ENCODE data around the gene PLEKHG7.
"Not testable (repeated sequence)": the region's sequence is repeated elsewhere in the genome, so short reads cannot be mapped to it uniquely, and the experiment has no call there.

Gene PLEKHG7

DNA sequence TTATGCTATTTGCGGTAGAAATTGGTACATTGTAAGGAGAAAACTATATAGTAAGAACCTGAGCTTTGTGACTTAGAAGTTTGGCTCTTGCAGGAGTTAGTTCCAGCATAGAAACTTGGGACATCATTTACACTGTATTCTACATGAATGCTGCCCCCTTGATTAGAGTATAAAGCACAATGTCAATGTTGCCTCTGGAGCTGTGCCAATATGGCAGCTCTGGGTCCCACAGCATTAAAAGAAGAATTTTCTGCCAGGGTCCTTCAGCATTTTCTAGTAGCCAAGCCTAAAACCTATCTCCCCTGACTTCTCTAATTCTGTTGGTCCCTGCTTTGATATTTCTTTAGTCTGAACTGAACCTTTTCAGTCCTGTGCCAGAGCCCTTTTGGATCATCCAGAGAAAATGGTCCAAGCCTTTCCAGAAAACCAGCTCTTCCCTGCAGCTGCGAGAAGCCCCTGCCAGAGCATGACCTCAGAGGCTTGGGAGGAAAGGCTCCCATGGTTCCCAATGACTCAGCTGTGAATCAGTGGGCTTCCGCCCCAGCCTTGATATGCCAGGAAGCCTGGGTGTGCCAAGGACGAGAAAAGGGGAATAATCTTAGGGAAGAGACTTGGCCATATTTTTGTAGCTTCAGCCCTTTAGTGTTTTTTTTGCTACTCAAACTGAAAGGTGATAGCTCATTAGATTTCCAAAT, 43.2 kb downstream of the PLEKHG7 start:
- FAIRE-seq (peak; percentile 82), DNase-seq (ENCODE audit: low spot score) (peak; percentile 72)

DNA sequence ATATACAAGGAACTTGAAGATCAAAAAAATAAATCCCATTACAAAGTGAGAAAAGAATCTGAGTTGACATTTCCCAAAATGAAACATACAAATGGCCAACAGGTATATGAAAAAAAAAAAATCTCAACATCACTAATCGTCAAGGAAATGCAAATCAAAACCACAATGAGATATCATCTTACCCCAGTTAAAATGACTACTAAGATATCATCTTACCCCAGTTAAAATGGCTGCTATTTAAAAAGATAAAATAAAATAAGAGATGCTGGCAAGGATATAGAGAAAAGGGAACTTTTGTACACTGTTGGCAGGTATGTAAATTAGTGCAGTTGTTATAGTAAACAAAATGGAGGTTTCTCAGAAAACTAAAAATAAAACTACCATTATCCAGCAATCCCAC, 44.4 kb downstream of the PLEKHG7 start:
- FAIRE-seq (no peak), DNase-seq (ENCODE audit: low spot score) (no peak)

DNA sequence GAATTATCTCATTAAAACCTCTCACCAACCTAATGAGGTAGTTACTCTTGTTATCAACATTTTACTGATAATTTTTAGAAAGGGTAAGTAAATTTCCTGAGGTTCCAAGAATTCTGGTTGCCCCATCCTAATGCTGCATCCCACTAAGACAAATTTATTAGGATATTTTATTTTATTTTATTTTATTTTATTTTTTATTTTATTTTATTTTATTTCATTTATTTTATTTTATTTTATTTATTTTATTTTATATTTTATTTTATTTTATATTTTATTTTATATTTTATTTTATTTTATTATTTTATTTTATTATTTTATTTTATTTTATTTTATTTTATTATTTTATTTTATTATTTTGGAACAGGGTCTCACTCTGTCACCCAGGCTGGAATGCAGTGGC, 46.9 kb downstream of the PLEKHG7 start:
- peak; percentile 87 for FAIRE-seq
- not testable (repeated sequence) for DNase-seq (ENCODE audit: low spot score)

DNA sequence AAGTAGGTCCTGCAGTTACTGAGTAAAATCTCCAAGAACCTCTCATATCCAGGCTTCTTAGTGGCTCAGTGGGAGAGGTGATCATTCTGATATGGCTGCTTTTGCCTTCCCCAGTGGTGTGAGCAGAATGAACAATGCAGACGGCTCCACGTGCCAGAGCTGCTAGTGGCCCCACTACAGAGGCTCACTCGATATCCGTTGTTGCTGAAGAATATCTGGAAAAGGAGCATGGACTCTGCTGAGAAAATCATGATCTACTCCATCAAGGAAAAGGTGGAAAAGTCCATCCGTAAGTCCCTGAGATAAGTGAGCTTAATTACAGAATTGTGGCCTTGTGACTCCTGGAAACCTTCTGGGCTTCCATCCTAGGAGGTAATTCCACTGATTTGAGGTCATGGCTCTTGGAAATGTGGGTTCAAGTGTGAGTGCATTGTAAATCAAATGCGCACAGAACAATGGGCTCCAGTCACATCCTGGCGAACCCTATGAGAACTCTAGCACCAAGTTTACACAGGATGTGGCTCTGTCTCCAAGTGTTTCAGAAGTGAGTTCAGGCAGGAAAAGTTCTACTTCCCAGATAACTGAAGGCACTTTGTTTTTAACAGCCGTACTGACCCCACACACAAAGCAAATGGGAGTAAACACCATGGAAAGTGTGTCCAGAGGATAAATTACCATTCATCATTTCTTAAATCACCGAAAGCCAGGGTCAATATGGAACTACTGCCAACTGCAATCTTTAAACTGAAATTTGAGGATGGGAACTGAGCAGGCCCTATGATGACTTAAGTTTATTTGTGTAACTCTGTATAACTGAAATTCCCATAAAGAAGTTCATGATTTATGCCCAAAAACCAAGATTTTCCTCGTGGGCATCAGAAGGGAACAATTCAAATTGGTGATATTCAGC, 51.4 kb downstream of the PLEKHG7 start:
- DNase-seq (ENCODE audit: low spot score) (no peak), FAIRE-seq (no peak)

DNA sequence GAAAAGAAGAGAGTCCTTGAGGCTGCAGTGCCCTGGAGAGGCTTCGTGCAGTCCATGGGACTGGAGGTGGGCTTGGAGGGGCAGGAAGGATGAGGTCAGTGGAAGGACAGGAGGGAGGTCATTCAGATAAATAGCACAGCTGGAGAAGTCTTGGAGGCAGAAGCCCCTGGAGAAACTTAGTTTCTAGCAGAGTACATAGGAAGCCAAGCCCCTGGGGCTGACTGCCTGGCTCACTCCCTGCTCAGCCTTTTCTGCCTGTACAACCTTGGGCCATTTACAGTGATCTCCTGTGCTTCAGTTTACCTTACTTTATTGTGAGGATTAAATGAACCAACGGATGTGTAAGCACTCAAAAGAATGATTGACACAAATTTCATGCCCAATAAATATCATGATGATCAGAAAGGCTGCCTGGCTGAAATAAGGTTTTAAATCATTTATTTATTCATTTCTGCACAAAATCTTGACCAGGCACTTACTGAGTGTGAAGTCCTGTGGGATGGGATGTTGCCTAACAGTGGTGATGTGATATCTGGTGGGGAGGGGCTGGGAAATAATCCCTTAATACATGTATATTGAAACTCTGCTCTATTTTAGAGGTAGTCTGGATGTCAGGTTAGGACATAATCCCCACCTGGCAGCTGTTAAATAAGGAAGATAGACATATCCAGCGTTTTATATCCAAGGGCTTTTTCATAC, 54.3 kb downstream of the PLEKHG7 start:
- DNase-seq (ENCODE audit: low spot score) (no peak), FAIRE-seq (no peak)

DNA sequence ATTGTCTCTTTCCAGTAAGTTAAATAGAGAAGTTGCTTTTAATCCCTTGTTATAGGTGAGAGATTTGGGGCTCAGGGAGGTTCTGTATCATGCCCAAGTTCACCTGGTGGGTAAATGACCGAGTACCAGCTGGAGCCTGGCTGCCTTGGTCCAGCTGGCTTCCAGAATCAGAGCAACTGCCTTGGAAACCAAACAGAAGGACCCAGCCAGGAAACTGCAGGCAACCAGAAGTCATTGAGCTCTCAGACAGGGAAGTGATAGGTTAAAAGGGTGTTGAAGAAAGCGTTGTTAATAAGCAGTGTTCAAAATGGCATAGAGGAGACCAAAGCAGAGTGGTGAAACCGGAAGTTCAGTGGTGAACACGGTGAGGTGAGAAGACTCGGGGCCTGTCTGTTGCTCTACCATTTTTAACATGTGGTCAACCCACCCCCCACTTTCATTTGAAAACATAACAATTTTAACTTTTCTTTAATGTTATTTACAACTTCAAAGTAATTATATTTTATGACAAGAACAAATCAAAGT, 54.9 kb downstream of the PLEKHG7 start:
- FAIRE-seq (no peak), DNase-seq (ENCODE audit: low spot score) (no peak)

DNA sequence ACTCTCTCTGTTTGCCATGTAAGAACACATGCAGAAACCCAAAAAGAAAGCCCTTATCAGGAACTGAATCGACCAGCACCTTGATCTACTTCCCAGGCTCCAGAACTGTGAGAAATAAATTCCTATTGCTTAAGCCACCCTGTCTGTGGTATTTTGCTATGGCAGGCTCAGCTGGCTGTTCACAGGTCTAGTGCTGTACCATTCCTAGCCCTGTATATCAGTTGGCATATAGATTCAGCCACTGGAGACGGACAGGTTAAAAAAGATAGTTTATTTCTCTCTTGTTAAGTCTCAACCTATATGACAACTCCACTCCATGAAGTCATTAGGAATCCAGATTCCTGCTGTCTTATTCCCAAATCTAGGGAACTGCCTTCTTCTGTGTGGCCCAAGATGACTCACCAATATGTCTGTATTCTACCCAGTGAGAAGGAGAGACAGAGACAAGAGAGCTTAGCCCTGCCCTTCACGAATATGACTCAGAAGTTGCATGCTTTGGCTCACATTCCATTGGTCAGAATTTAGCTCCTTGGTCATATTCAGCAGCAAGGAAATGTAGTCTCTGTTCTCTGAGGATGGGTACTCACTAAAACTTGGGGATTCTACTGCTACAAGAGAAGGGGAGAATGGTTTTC, 57.0 kb downstream of the PLEKHG7 start:
- FAIRE-seq (peak; percentile 83), DNase-seq (ENCODE audit: low spot score) (peak; percentile 86)

DNA sequence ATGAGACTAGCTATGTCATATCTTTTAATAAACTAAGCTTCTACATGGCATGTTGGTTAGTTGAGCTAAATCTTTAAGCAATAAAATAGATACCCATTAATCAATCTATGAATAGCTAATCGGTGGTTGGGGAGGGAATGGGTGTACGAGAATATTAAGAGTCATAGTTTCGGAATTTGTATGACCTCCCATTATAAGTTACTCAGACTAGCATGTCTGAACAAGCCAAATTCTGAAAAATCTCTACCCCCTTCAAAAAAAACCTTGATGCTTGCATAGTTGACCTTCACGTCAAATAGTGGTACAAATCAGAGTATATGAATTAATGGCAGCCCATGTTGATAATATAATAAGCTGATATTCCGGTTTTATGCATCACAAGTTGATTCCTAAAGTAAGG, 60.0 kb downstream of the PLEKHG7 start:
- DNase-seq (ENCODE audit: low spot score) (no peak), FAIRE-seq (no peak)

DNA sequence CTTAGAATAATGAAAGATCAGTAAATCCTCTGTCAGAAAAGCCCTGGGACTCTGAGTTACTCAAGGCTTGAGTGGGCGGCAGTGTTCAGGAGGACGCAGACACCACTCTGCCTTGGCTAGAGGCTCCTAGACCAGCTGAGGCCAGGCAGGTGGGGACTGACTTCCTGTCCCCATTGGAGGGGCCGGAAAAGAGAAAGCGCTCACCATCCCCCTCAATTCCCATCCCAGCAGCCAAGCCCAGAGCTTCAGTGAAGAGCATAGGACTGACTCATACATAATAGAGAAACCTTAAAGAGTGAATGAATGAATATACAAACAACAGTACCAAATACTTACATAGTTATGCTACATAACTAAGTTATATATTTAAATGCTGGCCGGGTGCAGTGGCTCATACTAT, 62.0 kb downstream of the PLEKHG7 start:
- no peak for FAIRE-seq
- no peak for DNase-seq (ENCODE audit: low spot score)

DNA sequence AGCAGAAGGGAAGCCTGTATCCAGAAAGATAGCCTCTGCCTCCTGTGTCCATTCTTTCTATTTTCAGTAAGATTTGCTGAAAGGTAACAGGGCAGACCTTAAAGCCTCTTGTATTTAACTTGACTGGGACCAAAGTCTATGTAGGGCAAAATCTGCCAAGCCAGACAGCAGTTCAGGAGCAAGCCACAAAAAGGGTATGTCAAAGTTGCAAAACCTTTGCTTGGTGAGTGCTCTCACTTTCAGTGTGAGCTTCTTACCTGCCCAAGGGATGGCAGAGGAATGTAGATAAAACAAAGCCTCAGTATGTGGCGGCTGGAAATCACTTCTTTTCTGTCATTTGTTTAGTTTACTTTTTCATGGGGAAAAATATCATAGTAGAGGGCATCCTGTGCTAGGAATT, 63.1 kb downstream of the PLEKHG7 start:
- FAIRE-seq (no peak), DNase-seq (ENCODE audit: low spot score) (no peak)

DNA sequence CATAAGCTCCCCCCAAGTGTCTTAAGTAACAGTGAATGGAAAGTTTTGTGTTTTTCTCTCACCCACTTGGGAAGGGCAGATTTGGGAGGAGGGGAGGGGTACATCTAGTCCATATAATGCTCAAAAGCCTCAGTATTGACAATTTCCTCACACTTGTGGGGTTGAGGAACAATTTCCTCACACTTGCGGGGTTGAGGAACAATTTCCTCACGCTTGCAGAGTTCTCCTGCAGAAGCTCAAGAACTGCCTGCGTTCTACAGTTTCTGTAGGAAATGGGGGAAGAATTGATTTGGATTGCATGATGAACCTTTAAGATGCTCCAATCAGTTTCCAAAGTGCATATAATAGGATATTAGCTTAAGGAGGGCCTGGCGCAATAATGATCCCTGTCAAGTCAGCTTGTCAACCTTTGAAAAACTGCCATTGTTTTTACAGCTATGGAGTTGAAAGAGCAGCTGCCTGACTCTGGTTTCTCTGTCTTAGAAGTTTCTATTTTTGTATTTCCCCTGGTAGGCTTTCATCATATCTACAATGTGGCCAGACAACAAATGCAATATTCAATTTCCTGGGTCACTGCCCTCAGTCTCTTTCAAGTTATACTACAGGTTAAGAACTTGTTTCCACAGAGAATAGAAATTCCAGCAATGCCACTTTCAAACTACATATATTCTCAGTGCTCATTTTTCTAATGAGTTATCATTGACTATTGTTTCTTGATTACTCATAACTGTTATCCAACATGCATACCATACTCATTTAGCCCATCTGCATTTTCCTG, 66.5 kb downstream of the PLEKHG7 start:
- DNase-seq (ENCODE audit: low spot score): no peak
- no peak for FAIRE-seq

DNA sequence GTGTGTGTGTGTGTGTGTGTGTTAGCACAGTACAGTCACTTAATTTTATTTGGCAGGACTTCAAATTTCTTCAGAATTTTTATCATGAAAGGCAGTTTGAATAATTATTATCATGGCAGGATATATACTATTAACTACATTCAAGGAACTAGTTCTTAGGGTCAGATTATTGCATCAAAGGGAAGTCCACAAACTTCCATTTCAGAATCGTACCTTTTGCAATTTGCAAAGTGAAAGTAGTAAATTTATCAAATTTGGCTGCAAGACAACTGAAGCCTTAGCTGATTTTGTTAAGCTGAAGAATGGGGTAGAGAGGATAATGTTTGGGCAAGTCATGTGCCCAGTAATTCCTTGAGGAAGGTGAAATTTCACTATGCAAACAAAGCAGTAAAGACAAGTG, 68.2 kb downstream of the PLEKHG7 start:
- FAIRE-seq: no peak

DNA sequence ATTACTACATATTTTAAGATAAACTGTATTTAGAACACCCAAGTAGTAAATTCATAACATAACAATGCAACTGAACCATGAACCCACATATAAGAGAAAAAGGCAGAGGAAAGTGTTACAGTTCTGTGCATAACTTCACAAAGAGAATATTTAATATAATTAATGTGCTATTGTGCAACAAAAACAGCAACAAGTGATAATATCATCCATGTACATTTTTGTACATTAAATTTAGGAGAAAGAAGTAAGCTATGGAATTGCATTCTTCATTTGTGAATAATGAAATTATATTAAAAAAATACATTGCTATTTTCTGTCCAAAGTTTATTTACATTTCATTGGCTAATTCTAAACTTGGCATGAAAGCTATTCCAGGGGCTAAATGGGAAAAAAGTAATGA, 72.6 kb downstream of the PLEKHG7 start:
- FAIRE-seq (no peak), DNase-seq (ENCODE audit: low spot score) (no peak)

More for the DNA sequence above, 68.2 kb downstream of the PLEKHG7 start:
- no peak for DNase-seq (ENCODE audit: low spot score)

DNA sequence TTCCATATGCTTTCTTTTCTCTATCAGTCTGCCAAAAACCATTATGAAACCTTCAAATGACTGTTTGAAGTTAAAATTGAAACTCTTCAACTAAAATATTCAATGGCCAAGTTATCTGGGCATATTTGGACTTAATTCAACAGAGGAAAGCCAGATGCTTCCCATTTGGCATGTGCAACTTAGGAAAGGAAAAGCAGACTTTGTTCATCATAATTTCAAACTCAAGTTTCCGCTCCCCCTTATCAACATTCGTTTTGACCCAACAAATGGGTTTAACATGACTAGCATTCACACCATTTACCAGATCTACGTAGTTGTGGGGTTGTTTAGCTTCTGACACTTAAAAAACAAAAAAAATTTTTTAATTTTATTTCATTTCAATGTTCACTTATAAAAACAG, 75.7 kb downstream of the PLEKHG7 start:
- FAIRE-seq: no peak

DNA sequence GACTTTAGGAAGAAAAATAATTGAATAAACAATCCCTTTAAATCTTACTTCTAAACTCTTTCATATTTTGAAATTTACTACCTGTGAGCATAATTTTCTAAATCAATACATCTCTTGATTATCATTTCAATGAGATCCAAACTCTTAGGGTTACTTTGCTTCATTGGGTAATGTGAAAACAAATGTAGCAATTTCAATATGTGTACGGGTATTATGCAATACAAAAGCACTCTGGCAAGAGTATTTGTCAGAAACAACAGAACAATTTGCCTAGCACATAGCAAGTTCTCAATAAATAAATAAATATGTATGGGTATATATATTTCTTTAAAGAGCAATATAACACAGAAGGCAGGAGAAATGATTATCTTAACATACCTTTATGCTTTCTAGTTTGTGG, 77.1 kb downstream of the PLEKHG7 start:
- FAIRE-seq (no peak), DNase-seq (ENCODE audit: low spot score) (no peak)

More for the DNA sequence above, 75.7 kb downstream of the PLEKHG7 start:
- DNase-seq (ENCODE audit: low spot score): no peak

DNA sequence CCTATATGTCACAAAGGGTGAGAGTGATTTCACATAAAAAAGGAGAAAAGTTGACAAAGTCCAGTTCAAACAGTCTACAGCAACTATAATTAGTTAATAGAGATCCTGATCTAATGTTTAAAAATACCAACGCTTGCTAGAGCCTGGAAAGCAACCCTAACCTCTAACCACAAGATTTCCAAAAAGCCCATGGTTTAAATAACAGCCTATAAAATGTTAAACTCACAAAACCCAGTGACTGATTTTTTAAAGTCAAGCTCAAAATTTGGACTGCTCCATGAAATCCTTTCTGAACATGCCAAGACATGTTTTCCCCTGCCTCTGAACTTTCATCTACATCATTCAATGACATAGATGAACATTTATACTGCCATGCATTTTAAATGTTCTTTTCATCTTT, 81.6 kb downstream of the PLEKHG7 start:
- FAIRE-seq: no peak
- no peak for DNase-seq (ENCODE audit: low spot score)

DNA sequence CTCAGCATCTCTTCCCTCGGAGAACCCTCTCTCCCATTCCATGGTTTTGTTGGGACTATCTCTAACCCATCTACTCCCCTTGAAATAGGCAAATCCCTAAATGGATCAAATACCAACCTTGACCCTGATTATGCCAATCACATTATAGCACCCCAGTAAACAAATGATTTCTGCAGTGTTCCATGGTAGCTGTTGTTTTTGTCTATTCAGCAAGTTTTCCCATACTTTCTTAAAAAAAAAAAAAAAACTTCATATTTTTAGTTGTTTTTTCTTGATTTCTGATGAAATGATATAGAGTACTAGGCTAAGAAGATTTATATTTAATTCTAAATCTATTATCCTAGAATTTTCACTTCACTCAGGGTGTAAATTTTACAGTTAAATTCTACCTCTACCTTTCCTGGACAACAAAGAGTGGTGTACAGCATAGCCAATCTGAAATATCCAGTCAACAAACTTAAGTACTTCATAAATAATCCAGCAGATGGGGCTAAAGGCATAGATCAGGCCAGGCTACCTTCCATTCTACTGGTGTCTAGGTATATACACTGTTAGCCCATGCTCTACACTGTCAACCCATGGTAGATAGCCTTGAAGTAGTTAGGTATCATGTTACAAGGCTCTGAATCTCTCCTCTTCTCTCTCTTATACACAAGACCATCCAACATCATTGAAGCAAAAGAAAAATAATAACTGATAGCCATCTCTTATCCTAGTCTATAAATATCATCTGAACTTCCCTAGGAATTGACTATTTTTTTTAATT, 82.2 kb downstream of the PLEKHG7 start:
- peak; percentile 74 for FAIRE-seq
- peak; percentile 74 for DNase-seq (ENCODE audit: low spot score)

DNA sequence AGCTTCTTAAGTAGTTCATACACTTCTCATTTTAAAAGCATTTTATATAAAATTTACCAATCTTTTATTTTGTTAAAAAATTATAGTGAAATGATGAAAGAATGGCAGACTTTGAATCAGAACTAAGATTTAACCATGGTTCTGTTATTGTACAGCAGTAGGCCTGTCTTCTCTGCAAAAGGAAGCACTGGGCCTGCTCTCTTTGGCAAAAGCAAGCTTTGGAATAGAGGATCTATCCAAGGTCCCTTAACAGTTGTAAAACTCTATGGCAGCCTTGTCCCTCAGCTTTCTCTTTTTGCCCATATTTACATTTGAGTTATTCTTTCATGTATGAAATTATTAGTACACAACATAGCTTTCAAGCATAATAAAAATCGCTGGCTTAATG, 82.8 kb downstream of the PLEKHG7 start:
- no peak for FAIRE-seq
- DNase-seq (ENCODE audit: low spot score): no peak

DNA sequence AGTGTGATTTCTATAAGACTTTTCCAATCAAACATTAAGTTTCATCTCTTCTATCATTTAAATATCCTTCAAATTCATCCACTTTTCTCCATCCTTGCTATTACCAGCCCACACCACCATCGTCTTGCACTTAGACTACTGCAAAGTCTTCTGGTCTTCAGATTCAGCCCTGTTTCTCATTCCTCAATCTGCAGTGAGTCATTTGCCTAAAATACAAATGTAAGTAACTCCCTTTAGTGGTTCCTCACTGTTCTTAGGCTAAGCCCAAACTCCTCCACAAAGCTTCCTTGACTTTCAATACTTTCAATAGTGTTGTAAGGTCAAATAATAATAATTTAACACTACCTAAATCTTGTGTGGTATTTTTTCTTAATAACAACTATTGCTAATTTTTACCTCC, 83.3 kb downstream of the PLEKHG7 start:
- DNase-seq (ENCODE audit: low spot score) (no peak), FAIRE-seq (no peak)

DNA sequence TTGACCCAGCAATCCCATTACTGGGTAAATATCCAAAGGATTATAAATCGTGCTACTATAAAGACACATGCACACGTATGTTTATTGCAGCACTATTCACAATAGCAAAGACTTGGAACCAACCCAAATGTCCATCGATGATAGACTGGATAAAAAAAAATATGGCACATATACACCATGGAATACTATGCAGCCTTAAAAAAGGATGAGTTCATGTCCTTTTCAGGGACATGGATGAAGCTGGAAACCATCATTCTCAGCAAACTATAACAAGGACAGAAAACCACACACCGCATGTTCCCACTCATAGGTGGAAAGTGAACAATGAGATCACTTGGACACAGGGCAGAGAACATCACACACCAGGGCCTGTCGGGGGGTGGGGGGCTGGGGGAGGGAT, 91.6 kb downstream of the PLEKHG7 start:
- DNase-seq (ENCODE audit: low spot score); FAIRE-seq: not testable (repeated sequence)

Measured in RCC 7860 (cell line).